CD4-positive, alpha-beta T cell treated with Interleukin-2 at 100 ng/mL for 4 hours (primary cell): ENCODE measurements around the gene SEC24D.
"Not testable (repeated sequence)": the region's sequence is repeated elsewhere in the genome, so short reads cannot be mapped to it uniquely, and the experiment has no call there.

Experiments used
- DNase-seq: peaks from one replicate; pipeline ENCODE4 v3.0.0-alpha.2; 2020; ENCODE audit warnings: low spot score

SEC24D gene, protein sequence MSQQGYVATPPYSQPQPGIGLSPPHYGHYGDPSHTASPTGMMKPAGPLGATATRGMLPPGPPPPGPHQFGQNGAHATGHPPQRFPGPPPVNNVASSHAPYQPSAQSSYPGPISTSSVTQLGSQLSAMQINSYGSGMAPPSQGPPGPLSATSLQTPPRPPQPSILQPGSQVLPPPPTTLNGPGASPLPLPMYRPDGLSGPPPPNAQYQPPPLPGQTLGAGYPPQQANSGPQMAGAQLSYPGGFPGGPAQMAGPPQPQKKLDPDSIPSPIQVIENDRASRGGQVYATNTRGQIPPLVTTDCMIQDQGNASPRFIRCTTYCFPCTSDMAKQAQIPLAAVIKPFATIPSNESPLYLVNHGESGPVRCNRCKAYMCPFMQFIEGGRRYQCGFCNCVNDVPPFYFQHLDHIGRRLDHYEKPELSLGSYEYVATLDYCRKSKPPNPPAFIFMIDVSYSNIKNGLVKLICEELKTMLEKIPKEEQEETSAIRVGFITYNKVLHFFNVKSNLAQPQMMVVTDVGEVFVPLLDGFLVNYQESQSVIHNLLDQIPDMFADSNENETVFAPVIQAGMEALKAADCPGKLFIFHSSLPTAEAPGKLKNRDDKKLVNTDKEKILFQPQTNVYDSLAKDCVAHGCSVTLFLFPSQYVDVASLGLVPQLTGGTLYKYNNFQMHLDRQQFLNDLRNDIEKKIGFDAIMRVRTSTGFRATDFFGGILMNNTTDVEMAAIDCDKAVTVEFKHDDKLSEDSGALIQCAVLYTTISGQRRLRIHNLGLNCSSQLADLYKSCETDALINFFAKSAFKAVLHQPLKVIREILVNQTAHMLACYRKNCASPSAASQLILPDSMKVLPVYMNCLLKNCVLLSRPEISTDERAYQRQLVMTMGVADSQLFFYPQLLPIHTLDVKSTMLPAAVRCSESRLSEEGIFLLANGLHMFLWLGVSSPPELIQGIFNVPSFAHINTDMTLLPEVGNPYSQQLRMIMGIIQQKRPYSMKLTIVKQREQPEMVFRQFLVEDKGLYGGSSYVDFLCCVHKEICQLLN

GRCh38 chr4:118835571-118836300 is at the start of gene SEC24D:
TSS of gene SEC24D (minus strand) at chr4:118836126. CDS start at chr4:118833696, 2,430 bp downstream.
- peak; percentile 80 for DNase-seq

DNA sequence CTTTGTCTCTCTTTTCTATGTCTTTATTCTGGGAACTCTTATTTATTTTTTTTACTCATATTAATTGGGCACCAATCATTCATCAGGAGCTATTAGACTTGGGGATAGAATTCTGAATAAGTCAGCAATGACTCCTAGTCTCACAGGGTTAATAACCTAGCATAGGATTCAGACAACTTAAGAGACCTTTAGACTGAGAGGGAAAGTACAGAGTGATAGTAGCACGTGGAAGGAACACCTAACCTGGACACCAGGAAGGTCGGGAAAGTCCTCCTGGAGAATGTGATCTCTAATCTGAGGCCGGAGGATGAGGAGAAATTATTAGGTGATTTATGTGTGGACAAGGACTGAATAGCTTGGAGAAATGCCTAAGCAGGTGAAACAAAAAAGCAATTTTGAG is 48.8 kb upstream of the SEC24D start:
- no peak for DNase-seq

- no peak for DNase-seq
Measured at GRCh38 chr4:118883861-118884260, 47.9 kb upstream of the SEC24D start.

- no peak for DNase-seq
Measured at GRCh38 chr4:118881512-118882146, 45.7 kb upstream of the SEC24D start.

DNA sequence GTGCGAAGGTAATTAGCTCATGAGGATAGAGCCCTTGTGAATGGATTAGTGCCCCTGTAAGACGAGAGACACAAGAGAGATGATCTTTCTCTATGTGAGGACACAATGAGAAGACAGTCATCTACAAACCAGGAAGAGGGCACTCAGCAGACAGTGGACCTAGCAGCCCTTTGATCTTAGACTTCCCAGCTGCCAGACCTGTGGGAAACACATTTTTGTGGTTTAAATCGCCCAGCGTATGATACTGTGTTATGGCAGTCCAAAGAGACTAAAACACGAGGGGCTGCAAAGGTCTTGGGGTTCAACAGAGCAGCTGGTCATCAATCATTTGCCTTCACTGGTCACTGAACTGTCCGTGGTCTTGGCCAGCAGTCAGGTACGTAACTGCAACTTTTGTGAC is 43.5 kb upstream of the SEC24D start:
- no peak for DNase-seq

DNA sequence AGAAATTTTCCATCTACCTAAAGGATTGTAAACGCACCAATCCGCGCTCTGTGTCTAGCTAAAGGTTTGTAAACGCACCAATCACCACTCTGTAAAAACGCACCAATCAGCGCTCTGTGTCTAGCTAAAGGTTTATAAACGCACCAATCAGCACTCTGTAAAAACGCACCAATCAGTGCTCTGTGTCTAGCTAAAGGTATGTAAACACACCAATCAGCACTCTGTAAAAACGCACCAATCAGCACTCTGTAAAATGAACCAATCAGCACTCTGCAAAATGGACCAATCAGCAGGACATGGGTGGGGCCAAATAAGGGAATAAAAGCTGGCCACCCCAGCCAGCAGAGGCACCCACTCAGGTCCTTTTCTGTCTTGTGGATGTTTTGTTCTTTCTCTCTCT is 42.6 kb upstream of the SEC24D start:
- DNase-seq = not testable (repeated sequence)

DNA sequence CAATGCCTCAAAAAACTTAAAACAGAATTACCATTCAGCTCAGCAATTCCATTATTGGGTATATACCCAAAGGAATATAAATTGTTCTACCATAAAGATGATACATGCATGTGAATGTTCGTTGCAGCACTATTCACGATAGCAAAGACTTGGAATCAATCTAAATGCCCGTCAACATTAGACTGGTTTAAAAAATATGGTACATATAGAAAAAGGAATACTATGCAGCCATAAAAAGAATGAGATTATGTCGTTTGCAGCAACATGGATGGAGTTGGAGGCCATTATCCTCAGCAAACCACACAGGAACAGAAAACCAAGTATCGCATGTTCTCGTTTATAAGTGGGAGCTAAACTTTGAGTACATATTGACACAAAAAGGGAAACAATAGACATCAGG is 41.9 kb upstream of the SEC24D start:
- no peak for DNase-seq

GRCh38 chr4:118872181-118872580 is 36.3 kb upstream of the SEC24D start:
- DNase-seq = no peak

- DNase-seq = no peak
Measured at GRCh38 chr4:118869808-118870342, 33.9 kb upstream of the SEC24D start.

GRCh38 chr4:118867311-118868067 is 31.6 kb upstream of the SEC24D start:
- no peak for DNase-seq

DNA sequence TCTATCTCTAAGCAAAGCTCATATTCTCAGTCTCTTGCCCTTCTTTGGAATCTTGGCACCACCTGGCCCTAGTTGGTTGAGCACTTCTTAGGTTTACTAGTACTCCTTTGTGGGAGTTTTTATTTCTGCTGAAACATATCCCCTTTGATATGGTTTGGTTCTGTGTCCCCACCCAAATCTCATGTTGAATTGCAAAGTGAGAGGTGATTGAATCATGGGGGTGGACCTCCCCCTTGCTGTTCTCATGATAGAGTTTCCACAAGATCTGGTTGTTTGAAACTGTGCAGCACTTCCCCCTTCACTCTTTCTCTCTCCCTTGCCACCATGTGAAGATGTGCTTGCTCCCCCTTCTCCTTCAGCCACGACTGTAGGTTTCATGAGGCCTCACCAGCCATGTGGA is 30.5 kb upstream of the SEC24D start:
- DNase-seq = no peak

DNA sequence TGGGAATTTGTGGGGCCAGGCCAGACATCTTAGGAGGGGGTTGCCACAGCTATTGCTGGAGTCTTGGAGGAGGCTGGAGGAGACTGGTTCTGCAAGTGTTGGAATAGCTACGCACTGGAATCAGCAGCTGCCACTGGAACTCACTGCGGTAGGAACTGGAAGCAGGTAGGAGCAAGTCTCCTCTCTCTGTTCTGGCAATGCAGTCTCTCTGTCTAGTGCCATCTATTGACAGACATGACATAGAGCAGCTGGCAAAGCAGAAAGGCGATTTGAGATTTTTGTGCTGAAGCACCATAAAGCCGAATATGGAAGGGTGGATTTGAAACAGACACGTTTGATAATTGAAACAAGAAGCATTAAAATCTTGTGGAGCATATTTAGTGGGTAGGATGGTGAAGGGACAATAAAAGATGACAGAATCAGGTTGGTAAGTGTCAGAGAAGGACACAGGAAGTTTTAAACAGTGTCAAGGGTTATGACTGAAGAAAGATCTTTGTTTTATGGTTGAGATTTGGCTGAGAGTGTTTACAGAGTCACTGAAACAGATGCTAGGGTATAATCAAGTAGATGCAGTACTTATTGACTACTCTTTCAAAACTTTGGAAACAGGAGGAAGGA is 29.3 kb upstream of the SEC24D start:
- peak; percentile 35 for DNase-seq

- no peak for DNase-seq
Measured at GRCh38 chr4:118858779-118859178, 22.9 kb upstream of the SEC24D start.

- DNase-seq = no peak
Measured at GRCh38 chr4:118857760-118858159, 21.8 kb upstream of the SEC24D start.

DNA sequence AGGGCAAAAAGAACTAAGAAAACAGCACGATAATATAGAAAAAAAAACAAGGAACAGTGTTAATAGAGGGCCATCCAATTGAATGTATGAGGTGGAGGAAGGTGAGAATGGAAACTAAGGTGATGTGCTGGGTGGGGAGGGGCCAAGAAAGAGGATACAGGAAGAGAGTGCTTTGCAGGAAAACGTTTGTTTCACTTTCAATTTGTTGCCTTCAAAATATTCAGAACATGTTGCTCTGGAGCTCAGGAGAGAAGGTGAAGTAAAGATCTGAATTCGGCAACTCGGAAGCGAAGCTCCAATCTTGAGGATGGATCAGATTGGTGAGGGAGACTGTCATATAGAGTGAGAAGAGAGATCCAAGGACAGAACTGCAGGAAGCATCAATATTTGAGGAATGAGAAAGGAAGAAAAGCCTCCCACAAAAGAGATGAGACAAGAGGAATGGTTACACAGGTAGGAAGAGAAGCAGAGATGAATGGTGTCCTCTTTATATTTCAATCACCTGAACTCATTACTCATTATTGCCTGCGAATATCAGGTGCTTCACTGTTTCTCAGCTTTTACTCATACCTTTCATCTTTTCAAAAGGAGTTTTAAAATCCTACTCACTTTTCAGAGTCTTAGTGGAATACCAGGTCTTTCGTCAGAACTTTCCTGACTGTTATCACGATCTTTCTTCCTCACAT is 14.7 kb upstream of the SEC24D start:
- peak; percentile 53 for DNase-seq

GRCh38 chr4:118849867-118850487 is 14.1 kb upstream of the SEC24D start:
- DNase-seq = no peak

DNA sequence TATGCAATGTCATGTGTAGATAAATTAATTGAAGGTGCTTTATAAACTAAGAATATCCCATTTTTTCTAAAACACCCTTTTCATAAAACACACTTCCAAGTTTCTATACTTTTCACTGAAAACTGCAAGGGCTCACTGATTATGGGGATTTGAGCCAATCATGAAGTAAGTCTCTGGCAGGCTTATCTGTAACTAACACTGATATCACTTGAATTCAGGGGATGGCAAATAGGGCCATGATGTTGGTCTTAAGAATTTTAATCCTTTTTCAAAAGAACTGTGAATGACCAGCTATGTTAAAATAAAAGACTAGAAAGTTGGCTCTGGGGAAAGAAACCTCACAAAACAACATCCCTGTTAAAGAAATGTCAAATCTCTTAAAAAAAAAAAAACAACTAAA is 13.0 kb upstream of the SEC24D start:
- no peak for DNase-seq

- no peak for DNase-seq
Measured at GRCh38 chr4:118848242-118848641, 12.3 kb upstream of the SEC24D start.

DNA sequence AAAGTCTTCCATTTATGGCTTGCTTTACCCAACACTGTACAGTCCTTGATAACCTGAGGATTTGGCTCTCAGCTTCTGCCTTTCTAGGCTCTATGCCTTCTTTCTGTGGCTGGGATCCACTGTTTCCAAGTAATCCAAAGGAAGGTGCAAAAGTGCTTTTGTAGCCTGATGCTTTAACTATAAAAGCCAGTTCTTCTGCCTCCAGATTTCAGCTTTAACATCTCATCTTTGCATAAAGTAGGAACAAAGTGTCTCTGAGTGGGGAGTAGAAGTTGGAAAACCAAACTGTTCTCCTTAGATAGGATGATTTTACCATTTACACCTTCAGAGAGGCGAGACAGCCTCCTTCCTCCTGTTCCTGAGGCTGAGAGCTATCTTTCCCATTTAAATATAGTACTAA is 11.1 kb upstream of the SEC24D start:
- no peak for DNase-seq
